Stimulated activated naive B cell treated with anti-CD40 and anti-IgM and Interleukin-4, amounts not matched to agents 10 μg/mL and 1 μg/mL and 100 μg/mL, for 72 hours (primary cell): ENCODE data around the gene SLC25A12.

Experiments used
- ATAC-seq, 2 donors: fragments of 150-1000 bp; cut with Tn5 transposase; replicated peaks; 2 replicates each; pipeline ENCODE4 v1.10.0; 2021; ENCODE audit warnings: moderate library complexity in 1 of 2
- DNase-seq: peaks from one replicate; pipeline ENCODE4 v3.0.0; 2021
- H3K27ac Mint-ChIP-seq: one replicate; pipeline ENCODE4 v1.8.0; 2022; ENCODE audit warnings: mild to moderate bottlenecking, mixed read lengths
- H3K27me3 Mint-ChIP-seq, 2 donors: one replicate each; pipeline ENCODE4 v1.8.0; 2022; ENCODE audit warnings: mixed read lengths in 2 of 2
- H3K36me3 Mint-ChIP-seq, 2 donors: one replicate each; pipeline ENCODE4 v1.8.0; 2022; ENCODE audit warnings: mixed read lengths in 2 of 2, mild to moderate bottlenecking in 1 of 2
- H3K4me1 Mint-ChIP-seq, 2 donors: one replicate each; pipeline ENCODE4 v1.8.0; 2022; ENCODE audit warnings: mixed read lengths in 2 of 2, mild to moderate bottlenecking in 1 of 2
- H3K4me3 Mint-ChIP-seq, 2 donors: one replicate each; pipeline ENCODE4 v1.8.0; 2022; ENCODE audit warnings: mild to moderate bottlenecking in 2 of 2, mixed read lengths in 2 of 2, moderate library complexity in 1 of 2
- H3K9me3 Mint-ChIP-seq, 2 donors: one replicate each; pipeline ENCODE4 v1.8.0; 2022; ENCODE audit warnings: mixed read lengths in 2 of 2, mild to moderate bottlenecking in 1 of 2

The SLC25A12 gene

DNA sequence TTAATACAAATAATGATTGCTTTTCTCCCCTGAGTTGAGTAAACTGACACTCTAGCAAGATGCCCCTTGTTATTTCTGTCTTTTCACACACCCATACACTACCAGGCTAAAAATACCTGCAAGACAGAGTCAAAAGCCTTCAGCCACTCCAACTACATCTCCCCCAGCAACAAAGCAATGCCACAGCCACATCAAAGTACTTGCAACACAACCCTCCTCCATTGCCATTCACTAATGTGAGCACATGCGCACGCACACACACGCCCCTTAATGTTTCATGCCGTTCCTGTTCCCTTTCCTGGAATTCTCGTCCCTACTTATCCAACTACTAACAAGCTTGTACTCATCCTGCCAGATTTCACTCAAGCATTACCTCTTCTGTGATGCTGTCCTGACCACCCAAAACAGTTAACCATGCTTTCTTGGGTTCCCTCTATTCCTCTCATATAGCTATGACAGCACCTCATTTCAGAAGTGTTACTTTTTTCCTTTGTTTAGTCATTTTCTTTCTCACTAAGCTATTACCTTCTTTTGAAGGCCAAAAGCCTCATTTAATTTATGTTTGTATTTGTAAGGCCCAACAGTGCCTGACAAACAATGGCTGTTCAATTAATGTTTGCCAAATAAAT, 29.6 kb downstream of the SLC25A12 start:
- Mint-ChIP-seq H3K27ac (no peak overlapping the region), H3K4me3 (no peak overlapping the region), H3K9me3 (no peaks in the 10 kb centered on the region), H3K36me3 (peaks cover 11 to 14% of the 10 kb centered on the region in 2 donors), H3K4me1 (peaks cover 0 to 3% of the 10 kb centered on the region in 2 donors), H3K27me3 (no peaks in the 10 kb centered on the region)
- no peak for DNase-seq
- no peak for ATAC-seq

DNA sequence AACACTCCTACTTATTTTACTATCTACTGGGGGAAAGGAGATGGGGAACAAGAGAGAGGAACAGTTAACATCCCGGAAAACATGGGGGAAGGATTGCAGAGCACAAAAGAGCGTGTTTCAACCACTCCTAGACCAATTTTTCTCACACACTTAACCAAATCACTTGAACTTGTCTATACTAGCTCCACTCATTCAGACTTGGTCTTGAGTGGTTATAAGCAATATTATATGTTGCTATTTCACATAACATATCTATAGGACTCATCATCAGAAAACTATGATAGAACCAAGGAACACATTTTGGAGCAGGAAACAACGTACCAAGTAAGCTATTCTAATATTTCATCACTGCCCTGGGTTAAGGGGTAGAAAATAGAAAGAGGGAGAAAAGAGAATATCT, 31.5 kb downstream of the SLC25A12 start:
- ATAC-seq = no peak
- Mint-ChIP-seq H3K4me1 (peaks cover 0 to 3% of the 10 kb centered on the region in 2 donors), H3K27me3 (no peaks in the 10 kb centered on the region), H3K36me3 (peaks cover 11 to 14% of the 10 kb centered on the region in 2 donors), H3K4me3 (no peak overlapping the region), H3K9me3 (no peaks in the 10 kb centered on the region), H3K27ac (no peak overlapping the region)
- DNase-seq = no peak

DNA sequence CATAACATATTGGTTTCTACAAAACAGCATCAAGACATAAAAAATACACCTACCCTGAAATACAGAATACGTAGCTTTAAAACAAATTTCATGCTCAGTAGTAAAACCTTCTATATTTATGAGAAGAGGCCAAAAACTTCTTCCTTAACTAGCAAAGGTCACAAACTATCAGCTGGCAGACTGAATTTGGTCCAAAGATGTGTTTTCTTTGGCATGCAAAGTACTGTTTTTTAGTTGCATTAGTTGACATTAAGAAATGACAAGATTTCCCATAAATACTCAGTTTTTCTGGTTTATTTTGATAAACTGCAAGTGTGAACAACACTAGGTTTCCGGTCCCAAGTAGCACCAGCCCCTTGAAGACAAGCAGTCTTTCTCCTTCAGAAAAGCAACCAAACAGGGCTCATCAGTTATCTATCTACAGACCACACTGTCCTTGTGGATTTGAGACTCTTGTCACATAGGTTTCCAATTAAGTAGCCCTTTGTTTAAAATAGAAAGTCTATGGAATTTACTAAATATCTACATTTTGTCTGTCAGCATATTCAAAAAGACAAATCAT, 35.6 kb downstream of the SLC25A12 start:
- H3K4me1 Mint-ChIP-seq = no peaks in the 10 kb centered on the region
- DNase-seq (no peak), ATAC-seq (no peak)
- no peaks in the 10 kb centered on the region for H3K27me3 Mint-ChIP-seq
- no peak overlapping the region for H3K4me3 Mint-ChIP-seq
- no peak overlapping the region for H3K27ac Mint-ChIP-seq
- no peaks in the 10 kb centered on the region for H3K9me3 Mint-ChIP-seq
- peaks cover 19 to 24% of the 10 kb centered on the region in 2 donors for H3K36me3 Mint-ChIP-seq

GRCh38 chr2:171855401-171855800, 38.6 kb downstream of the SLC25A12 start:
- Mint-ChIP-seq H3K4me1 (no peaks in the 10 kb centered on the region), H3K27me3 (no peaks in the 10 kb centered on the region), H3K36me3 (peaks cover 21 to 34% of the 10 kb centered on the region in 2 donors), H3K4me3 (no peak overlapping the region), H3K27ac (no peak overlapping the region), H3K9me3 (no peaks in the 10 kb centered on the region)
- no peak for ATAC-seq
- DNase-seq = no peak

- peaks cover 8 to 9% of the 10 kb centered on the region in 2 donors for H3K4me1 Mint-ChIP-seq
- peaks cover 18 to 35% of the 10 kb centered on the region in 2 donors for H3K36me3 Mint-ChIP-seq
- no peak for ATAC-seq
These were observed 41.6 kb downstream of the SLC25A12 start for GRCh38 chr2:171852366-171852888.

GRCh38 chr2:171847627-171848026, 46.4 kb downstream of the SLC25A12 start:
- H3K9me3 Mint-ChIP-seq = no peaks in the 10 kb centered on the region
- H3K4me3 Mint-ChIP-seq = no peak overlapping the region
- ATAC-seq (peak; percentile 65 to 77), DNase-seq (no peak)
- H3K27ac Mint-ChIP-seq = no peak overlapping the region
- H3K4me1 Mint-ChIP-seq = peaks cover 10 to 11% of the 10 kb centered on the region in 2 donors
- no peaks in the 10 kb centered on the region for H3K27me3 Mint-ChIP-seq
- H3K36me3 Mint-ChIP-seq = peaks cover 6 to 15% of the 10 kb centered on the region in 2 donors

More at GRCh38 chr2:171852366-171852888, 41.6 kb downstream of the SLC25A12 start:
- Mint-ChIP-seq H3K27ac (no peak overlapping the region), H3K27me3 (no peaks in the 10 kb centered on the region), H3K9me3 (no peaks in the 10 kb centered on the region), H3K4me3 (no peak overlapping the region)
- no peak for DNase-seq

DNA sequence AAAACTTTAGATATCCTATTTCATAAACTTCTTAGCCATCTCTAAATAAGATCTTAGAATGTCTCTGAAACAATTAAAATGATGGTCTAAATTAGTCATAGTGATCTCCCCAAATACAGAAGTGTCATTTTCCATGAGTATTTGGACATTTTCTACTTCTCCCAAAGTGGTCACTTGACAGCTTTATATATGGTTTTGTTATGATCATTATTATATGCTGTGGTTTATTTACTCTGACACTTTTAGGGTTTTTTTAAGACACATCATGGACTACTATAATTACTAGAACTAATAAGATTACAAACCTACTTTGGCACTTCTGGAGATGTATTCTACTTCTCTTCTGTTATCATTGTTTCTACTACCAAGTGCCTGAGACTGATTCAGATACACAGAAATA, 47.1 kb downstream of the SLC25A12 start:
- Mint-ChIP-seq H3K4me1 (peaks cover 10 to 11% of the 10 kb centered on the region in 2 donors), H3K9me3 (no peaks in the 10 kb centered on the region), H3K27ac (no peak overlapping the region), H3K4me3 (no peak overlapping the region), H3K36me3 (peaks cover 9 to 18% of the 10 kb centered on the region in 2 donors), H3K27me3 (no peaks in the 10 kb centered on the region)
- ATAC-seq (peak; percentile 52 to 55), DNase-seq (no peak)

DNA sequence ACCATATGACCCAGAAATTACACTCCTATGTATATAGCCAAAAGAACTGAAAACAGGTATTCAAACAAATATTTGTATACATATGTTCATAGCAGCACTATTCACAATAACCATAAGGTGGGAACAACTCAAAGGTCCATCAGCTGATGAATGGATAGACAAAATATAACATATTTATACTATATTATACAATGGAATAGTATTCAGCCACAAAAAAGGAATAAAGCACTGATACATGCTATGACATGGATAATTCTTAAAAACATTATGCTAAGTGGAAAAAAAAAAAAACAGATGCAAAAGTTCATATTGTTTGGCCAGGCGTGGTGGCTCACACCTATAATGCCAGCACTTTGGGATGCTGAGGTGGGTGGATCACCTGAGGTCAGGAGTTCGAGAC, 52.0 kb downstream of the SLC25A12 start:
- no peak for ATAC-seq
- Mint-ChIP-seq H3K9me3 (no peaks in the 10 kb centered on the region), H3K4me1 (no peaks in the 10 kb centered on the region), H3K27ac (no peak overlapping the region), H3K27me3 (no peaks in the 10 kb centered on the region), H3K4me3 (no peak overlapping the region), H3K36me3 (peaks cover 28 to 31% of the 10 kb centered on the region in 2 donors)
- DNase-seq = no peak

- Mint-ChIP-seq H3K4me3 (no peak overlapping the region), H3K27me3 (no peaks in the 10 kb centered on the region), H3K4me1 (no peaks in the 10 kb centered on the region), H3K9me3 (no peaks in the 10 kb centered on the region), H3K36me3 (peaks cover 53 to 61% of the 10 kb centered on the region in 2 donors), H3K27ac (no peak overlapping the region)
- ATAC-seq (no peak), DNase-seq (no peak)
These were observed 56.3 kb downstream of the SLC25A12 start for GRCh38 chr2:171837736-171838135.

DNA sequence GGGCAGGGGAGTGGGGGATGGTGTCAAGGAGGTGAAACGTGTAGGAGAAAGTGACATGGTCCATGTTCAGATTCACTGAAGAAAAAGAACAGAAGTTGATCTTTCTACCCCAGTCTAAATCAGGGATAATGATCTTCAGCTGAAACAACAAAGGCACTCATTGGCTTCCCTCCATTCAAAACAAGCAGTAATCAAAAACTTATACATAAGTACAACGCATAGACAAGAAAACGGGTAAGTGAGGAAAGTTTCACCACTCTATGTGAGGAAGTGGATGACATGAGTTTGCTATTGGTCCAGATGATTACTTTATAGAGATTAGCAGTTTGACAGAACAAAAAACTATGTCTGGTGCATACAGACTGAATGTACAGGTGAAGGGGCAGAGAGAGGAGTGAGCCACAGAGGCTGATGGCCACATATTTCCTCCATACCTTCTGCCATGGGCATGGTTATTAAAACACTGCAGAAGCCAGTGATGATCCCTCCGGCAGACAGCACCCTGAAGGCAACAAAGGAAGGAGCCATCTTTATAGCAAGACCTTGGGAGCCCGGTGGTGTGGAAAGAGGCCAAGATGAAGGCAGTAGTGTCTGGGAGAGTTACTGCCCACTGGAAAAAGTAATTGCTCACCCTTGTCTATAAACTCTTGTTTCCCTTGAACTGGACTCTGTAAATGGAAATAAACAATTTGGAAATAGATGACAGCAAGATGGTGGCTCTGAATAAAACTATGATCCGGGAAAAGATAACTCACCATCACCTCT, 57.7 kb downstream of the SLC25A12 start:
- no peak overlapping the region for H3K27ac Mint-ChIP-seq
- H3K36me3 Mint-ChIP-seq = peaks cover 59 to 64% of the 10 kb centered on the region in 2 donors
- H3K4me3 Mint-ChIP-seq = no peak overlapping the region
- ATAC-seq (no peak), DNase-seq (no peak)
- H3K27me3 Mint-ChIP-seq = no peaks in the 10 kb centered on the region
- H3K4me1 Mint-ChIP-seq = no peaks in the 10 kb centered on the region
- H3K9me3 Mint-ChIP-seq = peaks cover 4% of the 10 kb centered on the region in 2 donors

GRCh38 chr2:171835386-171835785, 58.7 kb downstream of the SLC25A12 start:
- H3K9me3 Mint-ChIP-seq = peaks cover 4 to 6% of the 10 kb centered on the region in 2 donors
- ATAC-seq (no peak), DNase-seq (no peak)
- H3K27ac Mint-ChIP-seq = no peak overlapping the region
- peaks cover 59 to 64% of the 10 kb centered on the region in 2 donors for H3K36me3 Mint-ChIP-seq
- no peaks in the 10 kb centered on the region for H3K4me1 Mint-ChIP-seq
- H3K4me3 Mint-ChIP-seq = no peak overlapping the region
- no peaks in the 10 kb centered on the region for H3K27me3 Mint-ChIP-seq

GRCh38 chr2:171834286-171834685, 59.8 kb downstream of the SLC25A12 start:
- H3K4me1 Mint-ChIP-seq = no peaks in the 10 kb centered on the region
- no peak for DNase-seq
- peaks cover 4 to 6% of the 10 kb centered on the region in 2 donors for H3K9me3 Mint-ChIP-seq
- no peak for ATAC-seq
- H3K27me3 Mint-ChIP-seq = no peaks in the 10 kb centered on the region
- H3K27ac Mint-ChIP-seq = no peak overlapping the region
- H3K36me3 Mint-ChIP-seq = peaks cover 61 to 62% of the 10 kb centered on the region in 2 donors
- H3K4me3 Mint-ChIP-seq = no peak overlapping the region

DNA sequence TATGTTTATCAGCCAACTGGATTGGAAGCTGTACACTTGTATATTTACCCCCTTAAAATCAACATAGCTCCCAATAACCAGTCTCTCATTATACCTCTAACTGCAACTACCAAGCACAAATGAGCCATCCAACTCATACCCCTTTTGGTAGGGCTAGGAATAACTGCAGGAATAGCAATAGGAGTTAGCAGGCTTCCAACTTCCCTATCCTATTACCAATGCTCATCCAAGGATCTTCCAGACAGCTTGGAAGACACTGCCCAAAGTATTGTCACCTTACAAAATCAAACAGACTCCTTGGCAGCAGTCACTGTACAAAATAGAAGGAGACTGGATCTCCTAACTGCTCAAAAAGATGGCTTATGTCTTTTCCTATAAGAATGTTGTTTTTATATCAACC, 61.6 kb downstream of the SLC25A12 start:
- no peaks in the 10 kb centered on the region for H3K27me3 Mint-ChIP-seq
- DNase-seq (no peak), ATAC-seq (no peak)
- no peak overlapping the region for H3K4me3 Mint-ChIP-seq
- H3K4me1 Mint-ChIP-seq = peaks cover 0 to 4% of the 10 kb centered on the region in 2 donors
- H3K27ac Mint-ChIP-seq = no peak overlapping the region
- H3K36me3 Mint-ChIP-seq = peaks cover 68 to 74% of the 10 kb centered on the region in 2 donors
- peaks cover 4 to 6% of the 10 kb centered on the region in 2 donors for H3K9me3 Mint-ChIP-seq

- Mint-ChIP-seq H3K27me3 (no peaks in the 10 kb centered on the region), H3K9me3 (peaks cover 4 to 6% of the 10 kb centered on the region in 2 donors), H3K4me1 (peaks cover 0 to 4% of the 10 kb centered on the region in 2 donors), H3K27ac (no peak overlapping the region), H3K36me3 (peaks cover 64 to 73% of the 10 kb centered on the region in 2 donors), H3K4me3 (no peak overlapping the region)
- ATAC-seq (no peak), DNase-seq (no peak)
These were observed 64.0 kb downstream of the SLC25A12 start for GRCh38 chr2:171830039-171830438.
